Measurements from ENCODE around the gene UST.

The UST gene

DNA sequence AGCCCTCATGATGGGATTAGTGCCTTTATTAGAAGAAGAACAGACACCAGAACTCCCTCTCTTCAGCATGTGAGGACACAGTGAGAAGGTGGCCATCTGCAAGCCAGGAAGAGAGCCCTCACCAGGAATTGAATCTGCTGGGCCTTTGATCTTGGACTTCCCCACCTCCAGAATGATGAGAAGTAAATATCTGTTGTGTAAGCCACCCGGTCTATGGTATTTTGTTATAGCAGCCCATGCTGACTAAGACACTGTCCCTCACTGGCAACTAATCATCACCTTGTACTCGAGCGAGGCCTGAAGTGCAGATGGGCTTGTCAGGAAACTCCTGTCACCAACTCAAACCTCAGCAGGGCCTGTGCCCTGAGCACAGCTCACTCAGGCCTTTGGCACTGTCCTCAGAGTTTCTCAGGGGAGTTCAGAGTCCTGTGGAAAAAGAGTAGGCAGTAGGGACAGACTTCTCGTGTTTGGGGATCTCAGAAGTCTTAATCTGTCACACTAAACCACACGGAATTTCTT, 62.0 kb downstream of the UST start:
- DNase-seq, result no peak

DNA sequence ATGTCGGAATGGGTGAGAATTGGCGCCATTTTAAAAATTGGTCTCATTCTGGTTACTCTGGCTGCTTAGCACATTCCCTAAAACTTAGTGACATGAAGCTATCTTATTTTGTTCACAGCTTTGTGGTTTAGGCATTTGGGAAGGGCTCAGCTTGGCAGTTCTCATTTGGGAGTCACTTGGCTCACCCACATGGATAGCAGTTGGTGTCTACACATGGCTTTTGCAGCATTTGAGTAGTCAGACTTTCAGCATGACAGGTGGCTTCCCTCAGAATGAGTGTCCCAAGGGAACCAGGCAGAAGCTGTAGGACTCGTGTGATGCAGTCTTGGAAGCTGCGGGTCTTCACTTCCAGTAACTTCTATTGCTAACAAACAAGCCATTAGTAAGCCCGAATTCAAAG, 64.6 kb downstream of the UST start:
- DNase-seq, result no peak

DNA sequence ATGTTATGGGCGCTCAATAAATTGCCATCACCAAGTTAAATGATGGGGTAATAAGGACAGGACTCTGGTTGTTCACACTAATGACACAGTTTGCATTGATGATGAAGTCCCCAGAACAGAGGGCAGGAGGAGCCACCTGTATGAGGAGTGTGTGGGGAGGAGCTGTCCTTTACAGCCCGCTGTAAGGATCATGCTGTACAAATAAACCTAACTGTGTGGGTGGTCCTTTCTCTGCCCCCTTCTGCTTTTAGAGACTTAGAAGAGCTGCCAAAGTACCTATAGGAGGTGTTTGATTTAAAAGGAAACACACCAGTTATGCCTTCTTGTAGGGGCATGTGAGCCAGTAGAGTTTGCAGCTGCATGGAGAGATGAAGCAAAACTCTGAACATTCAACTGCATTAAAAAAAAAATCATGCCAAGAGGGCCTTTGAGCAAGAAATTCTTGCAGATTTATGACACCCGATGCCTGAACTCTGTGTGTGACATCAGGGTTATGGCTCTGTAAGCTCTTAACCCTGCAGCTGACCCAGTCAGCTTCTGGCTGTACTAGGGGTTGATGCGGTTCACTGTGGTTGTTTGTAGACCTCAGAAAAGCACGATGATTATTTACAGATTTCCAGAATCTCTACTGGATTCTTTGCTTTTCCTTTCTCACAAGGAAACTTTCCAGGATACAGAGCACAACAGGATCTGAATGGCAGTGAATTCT, 67.4 kb downstream of the UST start:
- DNase-seq, result no peak

DNA sequence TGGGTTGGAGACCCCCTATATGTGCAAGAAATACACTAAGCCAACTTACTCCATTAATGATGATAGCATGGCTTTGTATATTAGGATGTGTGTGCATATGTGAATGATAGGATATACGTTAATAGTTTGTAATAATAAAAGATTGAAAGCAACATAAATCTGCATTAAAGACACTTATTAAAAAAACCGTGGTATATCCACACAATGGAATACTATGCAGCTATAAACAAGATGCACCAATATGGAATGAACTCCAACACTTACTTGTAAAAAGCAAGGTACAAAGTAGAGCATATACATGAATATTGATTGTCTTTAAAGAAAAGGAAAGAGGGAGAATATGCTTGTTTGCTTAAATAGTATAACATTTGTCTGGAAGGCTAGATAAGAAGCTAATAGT, 68.0 kb downstream of the UST start:
- no peak for DNase-seq

DNA sequence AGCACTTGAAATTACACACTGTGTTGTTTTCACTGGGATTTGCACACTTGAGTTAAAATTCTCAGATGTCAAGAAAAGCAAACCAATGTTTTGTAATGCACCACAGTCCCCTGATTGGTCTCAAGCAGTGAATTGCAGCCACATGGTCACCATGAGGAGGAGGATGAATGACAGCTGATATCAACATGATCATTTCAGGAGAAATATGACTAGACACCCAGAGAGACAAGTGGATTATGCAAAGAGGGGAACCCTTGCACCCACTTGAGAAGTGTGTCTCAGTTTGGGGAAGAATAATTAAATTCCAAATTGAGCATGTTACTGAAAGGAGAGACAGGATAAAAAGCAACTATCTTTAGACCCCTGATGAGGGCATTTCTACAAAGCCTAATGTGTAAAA, 69.3 kb downstream of the UST start:
- DNase-seq, result no peak

DNA sequence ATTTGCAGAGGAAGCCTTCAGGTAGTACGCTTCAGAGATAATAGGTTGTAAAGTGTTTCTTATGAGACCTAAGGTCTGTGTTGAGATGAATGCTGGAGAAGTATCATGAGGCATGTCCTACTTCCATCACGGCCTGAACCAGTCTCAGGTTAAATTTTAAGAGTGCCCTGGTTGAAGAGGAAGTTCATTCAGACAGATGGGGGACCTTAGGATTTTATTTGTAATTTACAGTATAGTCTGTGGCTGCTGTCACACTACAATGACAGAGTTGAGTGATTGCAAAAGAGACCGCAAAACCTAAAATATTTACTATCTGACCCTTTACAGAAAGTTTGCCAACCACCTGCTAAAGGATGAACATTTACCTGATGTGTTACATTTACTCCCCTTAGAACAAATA, 70.9 kb downstream of the UST start:
- DNase-seq, result no peak

DNA sequence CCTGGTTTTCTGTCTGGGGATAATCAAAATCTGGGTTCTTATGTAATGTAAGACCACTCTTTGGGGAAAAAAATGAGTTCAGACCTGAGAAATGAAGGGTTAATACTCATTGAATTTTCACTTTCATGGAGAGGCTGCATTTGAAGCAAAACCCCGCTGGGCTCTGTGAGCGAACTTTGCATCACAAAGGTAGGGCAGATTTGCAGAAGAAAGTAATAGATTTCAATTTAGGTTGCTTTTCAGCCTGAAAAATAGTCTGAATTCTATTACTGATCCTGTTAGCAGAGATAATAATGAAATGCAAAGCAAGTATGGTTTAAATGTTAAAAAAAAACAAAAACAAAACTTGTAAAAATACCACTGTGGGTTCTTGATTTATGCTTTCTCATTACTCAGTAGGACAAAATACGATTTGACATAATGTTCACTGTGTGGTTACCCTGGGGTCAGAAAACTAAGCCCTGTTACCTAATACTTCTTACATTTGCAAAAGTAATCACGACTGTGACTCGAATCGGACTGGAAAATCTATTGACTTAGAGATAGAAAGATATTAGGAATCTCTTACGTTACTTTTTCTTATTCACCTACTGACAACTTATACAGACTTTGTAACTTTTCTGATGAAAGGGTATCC, 72.2 kb downstream of the UST start:
- DNase-seq, result no peak

DNA sequence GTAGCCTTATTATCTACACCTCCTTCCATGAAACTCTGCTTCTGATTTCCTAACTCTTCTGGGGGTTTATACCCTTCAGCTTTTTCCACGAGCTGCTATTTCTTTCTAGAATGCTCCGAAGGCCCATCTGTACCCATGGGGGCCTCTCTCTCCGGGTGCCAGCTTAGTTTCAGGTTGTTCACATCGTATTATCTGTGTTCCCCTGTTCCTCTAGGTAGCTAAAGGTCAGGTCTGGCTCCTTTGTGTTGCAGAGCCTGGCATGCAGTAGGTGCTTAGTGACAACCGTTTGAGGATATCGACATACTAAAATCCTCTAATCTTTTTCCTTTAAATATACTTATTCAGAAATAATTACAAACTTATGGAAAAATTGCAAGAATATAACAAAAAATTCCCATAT, 73.0 kb downstream of the UST start:
- DNase-seq, result no peak

DNA sequence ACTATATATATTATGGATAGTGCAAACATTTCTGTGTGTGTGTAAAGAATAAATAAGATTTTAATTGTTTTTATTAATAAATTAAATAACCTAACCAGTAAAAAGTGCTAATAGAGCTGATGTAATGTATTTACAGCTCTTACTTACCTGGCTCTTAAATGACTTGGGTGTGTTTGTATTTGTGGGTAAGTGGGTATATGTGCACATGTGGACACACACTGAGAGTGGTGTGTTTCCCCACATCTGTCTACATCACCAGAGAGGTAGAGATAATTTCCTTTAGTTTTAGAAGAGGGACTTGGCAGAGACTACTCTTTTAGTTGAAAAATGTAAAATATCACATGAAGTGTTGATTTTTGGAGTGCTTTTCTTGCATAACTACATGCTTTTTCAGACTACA, 76.0 kb downstream of the UST start:
- no peak for DNase-seq

DNA sequence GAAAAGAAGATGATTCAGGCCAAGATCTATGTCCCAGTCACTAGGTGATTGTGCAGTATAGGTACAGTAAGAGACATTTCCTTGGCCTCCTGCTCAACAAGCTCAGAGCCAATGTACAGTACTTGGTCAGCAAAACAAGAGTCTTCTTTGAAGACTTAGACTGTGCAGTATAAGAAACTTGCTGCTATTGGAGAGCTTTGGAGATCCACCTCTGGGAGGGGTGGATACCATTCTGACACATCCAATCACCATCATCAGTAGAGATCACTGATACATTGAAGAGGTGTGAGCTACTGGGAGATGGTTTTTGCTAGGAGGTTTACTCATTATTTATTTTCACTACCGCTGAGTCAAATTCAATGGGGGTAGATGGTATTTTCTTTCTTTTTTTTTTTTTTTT, 77.5 kb downstream of the UST start:
- DNase-seq, result no peak

DNA sequence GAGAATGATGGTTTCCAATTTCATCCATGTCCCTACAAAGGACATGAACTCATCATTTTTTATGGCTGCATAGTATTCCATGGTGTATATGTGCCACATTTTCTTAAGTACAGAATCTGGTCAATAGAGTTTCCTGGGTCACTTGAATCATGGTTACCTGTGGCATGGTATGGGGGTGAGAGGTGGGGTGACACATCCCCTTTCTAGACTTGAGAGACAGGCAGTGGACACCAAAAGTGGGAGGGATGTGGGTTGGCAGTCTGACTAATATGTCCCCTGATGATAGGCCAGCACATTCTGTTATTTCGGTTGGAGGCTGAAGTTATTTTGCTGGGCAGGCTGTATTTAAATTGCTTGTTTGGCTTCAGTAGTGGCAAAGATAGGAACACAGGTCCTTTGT, 78.1 kb downstream of the UST start:
- no peak for DNase-seq

DNA sequence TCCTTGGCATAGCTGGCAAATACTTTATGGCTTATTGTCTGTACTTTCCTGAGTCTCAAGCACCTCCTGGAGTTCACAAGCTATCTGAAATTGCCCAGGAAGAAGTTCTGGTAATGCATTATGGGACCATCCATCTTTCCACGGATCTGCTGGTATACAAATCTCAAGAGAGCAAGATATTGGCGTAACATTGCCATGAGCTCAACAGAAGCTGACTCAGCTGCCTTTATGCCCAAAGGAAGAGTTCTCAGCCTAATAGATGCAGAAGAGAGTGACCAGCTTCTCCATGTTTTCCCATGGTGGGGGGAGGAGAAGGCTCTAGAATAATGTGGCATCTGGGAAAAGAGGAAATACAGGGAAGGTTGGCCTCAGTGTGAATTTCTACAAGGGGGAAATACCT, 78.7 kb downstream of the UST start:
- DNase-seq, result no peak

DNA sequence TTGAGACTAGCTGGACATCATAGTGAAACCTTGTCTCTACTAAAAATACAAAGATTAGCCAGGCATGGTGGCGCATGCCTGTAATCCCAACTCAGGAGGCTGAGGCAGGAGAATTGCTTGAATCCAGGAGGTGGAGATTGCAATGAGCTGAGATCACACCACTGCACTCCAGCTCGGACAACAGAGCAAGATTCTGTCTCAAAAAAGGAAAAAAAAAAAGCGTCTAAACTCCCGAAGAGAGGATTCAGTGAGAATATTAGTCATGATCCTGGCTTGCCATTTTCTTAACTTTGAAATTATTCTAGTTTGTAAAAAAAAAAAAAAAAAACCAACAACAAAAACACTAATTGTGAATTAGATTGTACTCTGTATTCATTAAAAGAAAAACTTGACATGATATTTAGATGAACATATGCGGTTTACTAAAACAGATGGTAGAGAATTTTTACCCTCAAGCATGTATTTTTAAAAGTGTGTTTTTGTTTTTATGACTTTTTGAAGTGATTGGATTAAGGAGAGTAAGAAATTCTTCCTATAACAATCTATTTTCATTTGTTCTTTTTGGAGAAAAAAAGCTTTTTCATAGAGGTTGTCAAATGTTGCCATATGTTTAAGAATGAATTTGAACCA, 80.7 kb downstream of the UST start:
- no peak for DNase-seq

DNA sequence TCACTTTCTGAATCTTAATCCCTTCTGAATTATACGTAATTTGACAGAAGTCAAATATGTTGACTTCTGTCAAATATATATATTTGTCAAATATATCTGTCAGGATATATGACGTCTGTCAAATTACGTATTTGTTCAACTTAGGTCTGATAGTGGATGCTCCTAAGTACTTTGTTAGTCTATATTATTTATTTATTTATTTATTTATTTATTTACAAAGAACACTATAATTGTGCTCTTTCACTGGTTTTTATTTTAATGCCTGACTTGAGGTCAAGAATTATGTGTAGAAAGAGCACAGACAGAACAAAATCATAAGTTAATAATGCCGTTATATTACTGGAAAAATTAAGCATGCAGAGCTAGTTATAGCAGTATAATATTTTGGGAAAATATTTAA, 81.2 kb downstream of the UST start:
- DNase-seq, result no peak

DNA sequence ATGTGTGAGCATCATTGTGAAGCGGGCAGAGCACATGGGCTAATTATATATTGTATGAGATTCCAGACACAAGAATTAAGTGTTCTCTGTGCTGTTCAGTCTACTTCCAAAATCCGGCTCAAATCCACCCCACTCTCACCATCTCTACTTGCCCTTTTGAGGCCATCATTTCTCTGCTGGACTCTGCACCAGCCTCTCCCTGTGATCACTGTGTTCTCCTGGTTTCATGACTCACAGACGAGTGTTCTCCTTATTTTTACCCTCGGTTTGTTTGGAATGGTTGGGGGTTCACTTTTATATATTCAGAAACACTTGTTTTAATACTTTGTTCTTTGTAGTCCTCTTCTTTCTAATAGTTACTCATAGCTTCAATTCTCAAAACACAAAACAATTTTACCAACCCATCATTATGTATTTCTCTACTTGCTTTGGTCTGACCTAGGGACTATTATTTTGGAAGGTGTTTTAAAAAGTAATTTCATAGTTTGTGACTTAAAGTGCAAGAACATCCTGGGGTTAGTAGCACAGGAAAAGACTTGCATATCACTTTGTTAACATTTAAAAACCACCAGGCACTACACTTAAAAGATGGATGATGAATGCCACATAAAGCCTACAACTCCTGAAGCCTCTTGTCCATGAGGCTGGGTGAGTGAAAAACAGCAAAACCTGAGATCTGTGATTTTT, 82.7 kb downstream of the UST start:
- DNase-seq, result no peak

DNA sequence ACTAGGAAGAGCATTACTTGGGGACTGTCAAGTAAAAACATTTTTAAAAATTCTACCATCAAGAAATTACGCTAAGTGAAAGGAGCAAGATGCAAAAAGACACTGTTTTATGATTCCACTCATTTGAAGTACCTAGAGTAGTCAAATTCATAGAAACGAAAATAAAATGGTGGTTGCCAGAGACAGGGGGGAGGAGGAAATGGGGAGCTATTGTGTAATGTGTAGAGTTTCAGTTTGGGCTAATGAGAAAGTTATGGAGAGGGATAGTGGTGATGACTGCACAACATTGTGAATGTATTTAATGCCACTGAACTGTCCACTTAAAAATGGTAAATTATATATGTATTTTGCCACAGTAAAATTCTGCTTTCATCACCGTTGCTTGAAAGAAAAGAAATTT, 83.8 kb downstream of the UST start:
- no peak for DNase-seq

DNA sequence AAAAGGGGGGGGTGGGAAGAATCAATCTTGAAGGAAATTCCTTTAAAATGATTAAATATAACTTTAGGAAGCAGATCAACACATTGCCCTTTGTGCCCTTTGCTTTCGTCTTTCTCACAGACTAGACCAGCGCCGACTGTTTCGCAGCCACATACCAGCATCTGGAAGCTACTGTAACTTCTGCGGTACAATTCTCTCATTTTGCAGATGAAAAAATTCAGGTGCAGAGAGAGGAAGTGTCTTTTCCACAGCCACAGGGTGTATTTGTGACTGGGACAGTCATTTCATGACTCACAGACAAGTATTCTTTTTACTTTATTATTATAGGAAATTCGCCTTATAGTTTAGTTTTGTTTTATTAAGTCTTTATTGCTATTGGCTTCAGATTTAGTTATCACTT, 84.2 kb downstream of the UST start:
- DNase-seq, result no peak

DNA sequence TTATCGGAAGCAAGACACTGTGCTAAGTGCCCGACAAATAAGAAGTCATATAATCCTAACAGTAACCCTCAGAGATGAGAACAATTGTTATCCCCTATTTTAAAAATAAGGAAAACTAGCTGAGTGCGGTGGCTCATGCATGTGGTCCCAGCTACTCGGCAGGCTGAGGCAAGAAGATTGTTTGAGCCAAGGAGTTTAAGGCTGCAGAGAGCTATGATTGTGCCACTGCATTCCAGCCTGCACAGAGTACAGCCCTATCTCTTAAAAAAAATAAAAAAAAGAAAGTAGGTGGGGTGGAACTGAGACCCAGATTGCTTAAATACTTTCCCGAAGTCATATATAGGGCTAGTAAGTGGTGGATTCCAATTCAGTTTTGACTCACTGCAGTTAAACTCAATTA, 84.7 kb downstream of the UST start:
- DNase-seq, result no peak

DNA sequence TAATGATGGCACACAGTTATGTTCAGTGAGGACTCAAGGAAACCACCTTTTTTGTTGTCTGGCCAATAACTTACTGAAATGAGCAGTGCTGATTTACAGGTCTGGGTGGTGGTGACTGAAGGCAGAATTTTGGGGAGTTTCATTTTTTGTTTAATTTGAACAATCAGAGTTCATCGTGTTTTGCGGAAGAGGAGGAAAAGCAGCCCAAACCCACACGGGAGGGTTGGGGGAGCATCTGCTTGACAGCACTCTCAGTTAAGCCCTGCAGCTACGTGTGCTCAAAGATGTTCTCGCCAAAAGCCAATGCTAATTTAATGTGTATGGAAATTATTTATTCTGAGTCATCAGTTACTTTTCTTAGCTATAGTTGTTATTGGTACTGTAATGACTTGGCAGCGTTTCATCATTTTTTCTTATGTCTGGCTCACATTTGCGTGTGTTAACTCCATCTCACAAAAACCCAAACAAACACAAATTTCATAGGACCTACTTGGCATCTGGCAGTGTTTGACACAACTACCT, 89.2 kb downstream of the UST start:
- peak in 1 of 4 experiments; percentile 24 for DNase-seq

DNA sequence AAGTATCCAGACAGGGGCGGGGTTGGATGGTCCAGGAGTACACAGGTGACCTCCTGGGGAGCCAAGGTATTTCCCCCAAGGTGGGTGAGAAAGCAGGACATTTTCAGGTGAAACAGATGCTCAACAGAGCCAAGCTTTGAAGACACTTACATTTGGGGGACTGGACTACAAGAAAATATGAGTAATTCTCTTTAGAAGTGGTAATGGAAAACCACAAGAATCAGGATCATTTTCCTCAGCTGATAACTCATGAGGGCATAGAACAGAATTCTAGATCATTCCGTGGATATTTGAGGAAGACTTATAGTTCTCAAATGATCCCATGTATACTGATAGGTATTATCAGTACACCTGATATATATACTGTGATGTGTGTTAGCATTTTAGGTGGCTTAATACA, 89.9 kb downstream of the UST start:
- no peak for DNase-seq

DNA sequence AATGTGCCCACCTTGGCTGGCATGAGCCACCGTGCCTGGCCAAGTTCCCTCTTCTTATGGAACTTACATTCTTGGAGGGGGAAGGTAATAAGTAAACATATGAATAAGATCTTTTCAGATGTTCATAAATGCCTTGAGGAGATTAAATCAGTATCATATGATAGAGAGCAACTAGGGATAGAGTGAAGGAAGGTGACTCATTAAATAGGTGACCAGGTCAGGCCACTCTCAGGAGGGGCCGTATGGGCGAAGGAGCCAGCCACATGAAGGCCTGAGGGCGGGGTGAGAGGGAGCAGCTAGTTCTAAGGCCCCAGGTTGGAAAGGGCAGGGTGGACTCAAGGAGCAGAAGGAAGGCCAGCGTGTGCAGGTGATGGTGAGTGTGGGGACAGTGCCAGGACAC, 91.1 kb downstream of the UST start:
- no peak for DNase-seq

DNA sequence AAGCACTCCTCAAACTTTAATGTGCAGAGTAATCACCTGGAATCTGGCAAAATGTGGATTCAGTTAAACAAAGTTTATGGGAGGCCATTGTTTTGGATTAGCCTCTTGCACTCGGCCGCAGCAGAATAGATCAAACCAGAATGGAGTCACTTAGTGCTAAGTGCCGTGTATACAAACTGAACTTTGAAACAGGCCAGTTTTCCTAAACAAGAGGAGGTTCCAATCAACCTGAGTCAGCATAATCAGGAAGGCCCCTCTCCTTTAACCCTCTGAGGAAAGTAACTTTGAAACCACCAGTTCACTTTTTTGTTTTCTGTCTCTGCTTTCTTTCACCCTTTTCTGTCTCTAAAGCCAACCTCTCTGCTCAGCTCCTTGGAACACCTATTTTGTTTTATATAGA, 92.2 kb downstream of the UST start:
- no peak for DNase-seq

DNA sequence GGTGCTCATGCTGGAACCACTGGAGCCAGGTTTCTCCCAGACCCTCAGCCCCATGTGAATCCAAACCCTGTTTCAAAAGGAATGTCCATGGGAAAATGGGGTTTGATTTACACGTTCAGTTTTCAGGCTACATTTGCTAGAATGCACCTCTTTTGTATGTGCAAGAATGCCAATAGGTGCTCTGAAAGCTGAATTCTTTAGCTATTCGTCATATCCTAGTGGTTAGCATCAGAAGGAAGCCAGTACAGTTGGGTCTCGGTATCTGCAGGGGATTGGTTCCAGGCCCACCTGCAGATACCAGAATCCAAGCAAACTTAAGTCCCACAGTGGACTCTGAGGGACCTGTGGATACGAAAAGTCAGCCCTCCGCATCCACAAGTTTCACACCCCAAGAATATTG, 93.4 kb downstream of the UST start:
- DNase-seq, result no peak

Data from activated CD4-positive, CD25-positive, alpha-beta regulatory T cell (primary cell).